GM18520 (cell line): ENCODE measurements around the gene RBFOX1.
"Not testable (repeated sequence)": the region's sequence is repeated elsewhere in the genome, so short reads cannot be mapped to it uniquely, and the experiment has no call there.

ENCODE experiments used
- ATAC-seq: cut with Tn5 transposase; IDR thresholded peaks from one replicate; pipeline ENCODE4 v1.9.1; 2021; ENCODE audit not compliant: unreplicated experiment

Gene RBFOX1

DNA sequence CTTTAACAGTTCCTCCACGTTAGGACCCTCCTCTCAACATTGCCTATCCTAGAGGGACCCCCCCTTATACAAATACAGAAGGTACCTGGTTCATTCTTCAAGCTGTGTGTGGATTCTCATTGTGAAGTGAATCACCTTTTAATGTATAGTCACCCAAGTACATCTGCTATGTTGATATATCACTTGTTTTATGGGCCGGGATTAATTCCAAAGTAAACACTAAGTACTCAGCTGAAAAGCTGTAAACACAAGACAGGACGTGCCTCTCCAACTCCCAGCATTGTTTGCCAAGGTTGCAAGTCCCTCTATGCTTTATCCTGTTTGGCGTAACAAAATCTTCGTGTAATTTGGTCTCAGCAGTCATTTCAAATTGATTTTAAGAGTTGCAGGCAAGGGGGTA is 123.6 kb downstream of the RBFOX1 start:
- ATAC-seq = no peak

DNA sequence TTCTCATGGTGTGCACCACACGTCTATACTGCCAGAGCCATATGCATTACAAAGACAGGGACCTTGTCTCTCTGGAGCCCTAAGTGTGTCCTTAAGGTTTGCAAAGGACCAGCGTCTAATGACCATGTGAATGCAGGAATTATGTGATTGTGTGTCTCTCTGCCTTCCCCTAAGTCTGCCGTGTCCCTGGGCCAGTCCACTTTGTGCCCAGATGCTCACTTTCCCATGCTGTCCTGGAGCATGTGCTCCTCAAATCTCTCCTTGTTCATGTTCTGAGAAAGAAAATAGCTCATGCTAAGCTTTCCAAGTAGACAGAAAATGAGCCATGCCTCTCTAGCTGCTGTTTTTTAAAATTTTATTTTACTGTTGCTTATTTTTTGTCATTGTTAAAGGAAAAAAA is 125.5 kb downstream of the RBFOX1 start:
- no peak for ATAC-seq

DNA sequence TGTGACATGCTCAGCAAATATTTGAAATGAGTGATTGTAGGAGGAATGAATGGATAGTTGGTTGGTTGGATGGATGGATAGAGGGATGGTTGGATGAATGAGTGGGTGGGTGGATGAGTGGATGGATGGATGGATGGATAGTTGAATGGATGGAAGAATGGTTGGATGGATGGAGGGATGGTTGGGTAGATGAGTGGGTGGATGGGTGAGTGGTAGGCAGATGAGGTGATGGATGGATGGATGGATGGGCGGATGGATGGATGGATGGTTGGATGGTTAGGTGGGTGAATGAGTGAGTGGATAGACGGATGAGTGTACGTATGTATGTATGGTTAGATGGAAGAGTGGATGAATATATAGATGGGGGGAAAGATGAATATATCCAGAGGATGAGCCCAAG is 137.7 kb downstream of the RBFOX1 start:
- ATAC-seq = no peak

DNA sequence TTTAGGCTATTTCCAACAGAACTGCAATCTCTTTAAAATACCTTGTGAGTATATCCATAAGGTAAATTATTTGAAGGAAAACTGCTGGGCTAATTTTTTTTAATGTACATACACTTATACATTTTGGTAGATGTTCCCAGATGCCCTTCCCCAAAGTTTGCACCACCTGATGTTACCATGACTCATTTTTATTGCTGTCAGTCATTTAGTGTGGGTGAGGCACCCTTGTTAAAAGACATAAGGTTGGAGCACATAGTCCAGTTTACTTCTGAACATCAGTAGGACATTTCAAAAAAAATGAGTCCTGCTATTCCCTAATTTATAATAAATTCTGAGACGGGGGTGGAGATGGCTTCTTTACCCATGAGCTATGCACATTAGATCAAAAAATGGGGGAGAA is 138.6 kb downstream of the RBFOX1 start:
- no peak for ATAC-seq

DNA sequence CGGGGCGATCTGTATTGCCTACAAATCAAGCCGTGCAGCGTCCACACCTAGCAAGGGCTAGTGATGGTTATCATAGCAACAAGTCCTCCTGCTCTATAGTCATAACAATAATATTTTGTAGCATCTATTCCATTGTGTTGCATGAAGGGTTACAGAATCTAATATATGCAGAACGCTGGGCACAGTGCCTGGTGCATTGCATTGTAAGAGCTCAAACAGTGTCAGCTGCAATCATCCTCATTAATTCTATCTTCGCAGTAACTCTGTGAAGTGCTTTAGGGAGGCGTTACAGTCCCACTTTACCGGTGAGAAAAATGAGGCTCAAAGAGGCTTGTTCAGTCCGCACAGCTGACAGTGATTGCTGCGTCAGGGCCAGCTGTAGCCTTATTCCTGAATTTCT is 149.4 kb downstream of the RBFOX1 start:
- ATAC-seq = no peak

DNA sequence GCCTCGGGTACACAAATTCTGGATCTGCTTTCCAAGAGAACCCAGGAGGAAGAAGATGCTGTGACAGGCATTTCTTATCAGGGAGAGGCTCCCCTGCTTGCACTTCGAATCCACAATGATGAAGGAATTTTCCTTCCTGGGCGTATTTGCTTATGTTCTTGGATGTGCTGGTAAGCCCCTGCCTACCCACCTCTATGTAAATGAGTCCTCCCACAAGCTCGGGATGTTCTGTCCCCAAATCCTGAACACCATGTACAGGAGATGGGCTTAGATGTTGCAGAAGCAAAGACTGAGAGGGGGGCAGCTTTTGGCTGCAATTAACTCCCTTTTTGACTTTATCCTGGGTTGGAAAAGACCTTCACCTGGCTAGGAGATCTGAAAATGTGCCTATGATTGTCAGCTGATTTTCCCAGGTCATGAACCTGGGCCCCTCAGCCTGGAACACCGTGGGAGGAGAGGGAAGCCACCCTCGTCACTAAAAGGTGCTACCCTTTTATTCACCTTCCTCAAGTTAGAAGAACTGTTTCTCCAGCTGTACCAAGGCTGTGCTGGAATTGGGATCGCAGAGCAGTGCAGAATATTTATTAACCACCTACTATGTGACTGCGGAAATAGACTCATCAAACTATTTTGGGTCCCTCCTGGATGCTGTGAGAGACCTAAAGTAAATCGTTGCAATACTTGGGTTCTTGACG is 150.1 kb downstream of the RBFOX1 start:
- no peak for ATAC-seq

DNA sequence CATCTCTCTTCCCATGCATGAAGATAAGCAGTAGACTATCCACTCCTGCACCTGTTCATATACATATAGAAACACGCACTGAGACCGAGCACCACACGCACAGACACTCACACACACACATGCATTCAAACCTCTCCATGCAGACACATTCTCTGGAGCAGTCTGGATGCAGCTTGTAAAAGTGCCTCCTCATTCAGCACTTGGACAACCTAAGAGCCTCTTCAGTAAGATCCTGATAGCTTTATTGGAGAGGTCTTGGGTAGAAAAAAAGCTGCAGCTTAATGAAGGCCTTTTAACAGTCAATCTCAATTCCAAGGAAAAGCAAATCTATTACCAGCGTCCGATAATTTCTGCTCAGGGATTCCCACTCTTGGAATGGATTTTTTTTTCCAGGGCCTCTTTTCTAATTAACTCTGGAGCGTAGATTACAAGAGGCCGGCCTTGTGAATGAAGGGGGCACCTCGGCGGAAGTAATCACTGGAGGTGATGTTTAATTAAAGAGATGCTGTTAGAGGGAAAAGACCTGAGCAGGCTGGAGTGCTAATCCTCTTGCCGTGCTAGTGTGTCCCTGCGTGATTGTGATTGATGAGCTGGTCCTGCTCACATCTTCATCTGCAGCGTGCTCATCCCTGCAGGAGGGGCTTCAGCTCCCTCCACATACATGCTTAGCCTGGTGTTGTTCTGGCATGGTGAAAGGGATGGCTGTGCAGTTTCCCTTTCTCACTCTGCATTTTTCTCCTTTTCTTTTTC is 155.1 kb downstream of the RBFOX1 start:
- no peak for ATAC-seq

DNA sequence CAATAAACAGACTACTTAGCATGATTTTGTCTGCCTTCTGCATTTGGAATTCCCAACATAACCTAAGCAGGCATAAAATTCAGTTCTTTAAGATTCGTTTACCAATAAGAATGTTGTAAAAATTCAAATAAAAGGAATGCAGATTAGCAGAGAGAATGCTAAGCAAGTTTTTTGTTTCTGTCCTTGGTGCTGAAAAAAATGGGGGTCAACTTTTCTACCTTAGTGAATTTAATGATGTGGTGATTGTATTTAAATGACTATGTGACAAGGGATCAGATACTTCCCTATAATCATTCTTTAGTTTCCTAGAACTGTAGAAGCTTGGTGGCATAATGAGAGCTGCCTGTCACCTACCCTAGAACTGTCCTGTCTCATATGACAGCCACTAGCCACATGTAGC is 159.5 kb downstream of the RBFOX1 start:
- no peak for ATAC-seq

DNA sequence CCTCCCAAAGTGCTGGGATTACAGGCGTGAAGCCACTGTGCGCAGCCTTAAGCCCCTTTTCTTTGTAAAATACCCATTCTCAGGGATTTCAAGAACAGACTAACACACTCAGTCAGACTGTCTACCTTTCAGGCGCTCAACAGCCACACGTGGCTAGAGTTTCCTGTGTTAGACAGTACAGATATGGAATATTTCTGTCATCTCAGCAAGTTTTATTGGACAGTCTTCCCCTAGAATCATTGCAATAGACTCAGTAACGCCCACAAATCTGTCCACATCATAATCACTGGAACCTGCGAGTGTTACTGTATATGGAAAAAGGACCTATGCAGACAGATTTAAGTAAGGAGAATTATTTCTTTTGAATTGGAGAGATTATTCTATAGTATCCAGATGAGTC is 160.5 kb downstream of the RBFOX1 start:
- ATAC-seq = no peak

DNA sequence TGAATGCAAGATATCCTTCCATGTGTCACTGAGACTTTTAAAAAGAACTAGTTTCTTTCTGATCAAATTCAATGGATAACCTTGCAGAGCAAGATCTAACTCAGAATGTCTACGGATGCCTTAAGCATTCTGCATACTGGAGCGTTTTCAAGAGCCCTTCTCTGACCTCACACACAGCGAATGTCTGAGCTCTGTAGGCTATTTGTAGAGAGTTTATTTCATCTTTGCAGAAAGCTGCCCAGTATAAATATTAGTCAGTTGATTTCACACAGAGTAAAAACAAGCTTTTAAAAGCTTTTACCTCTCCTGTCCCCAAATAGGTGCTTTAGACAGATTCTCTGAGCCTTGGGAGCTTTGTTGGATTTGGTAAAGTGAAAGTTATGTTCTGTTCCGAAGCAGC is 165.0 kb downstream of the RBFOX1 start:
- no peak for ATAC-seq

DNA sequence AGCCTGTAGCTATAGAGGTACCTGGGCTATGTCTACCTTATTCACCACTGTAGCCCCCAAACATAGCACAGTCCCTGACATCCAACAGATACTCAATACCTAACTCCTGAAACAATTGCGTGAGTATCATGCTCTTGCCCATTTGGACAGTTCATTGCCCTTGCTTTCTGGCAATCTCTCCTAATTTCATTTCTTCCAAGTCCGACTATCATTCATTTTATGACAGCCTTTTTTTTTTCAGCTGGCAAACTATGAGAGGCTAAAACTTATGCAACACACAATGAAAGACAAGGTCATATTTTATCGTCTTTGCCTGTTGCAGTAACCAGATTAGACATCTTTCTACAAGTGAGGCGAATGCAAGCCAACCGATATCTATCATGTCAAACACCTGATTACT is 169.2 kb downstream of the RBFOX1 start:
- no peak for ATAC-seq

DNA sequence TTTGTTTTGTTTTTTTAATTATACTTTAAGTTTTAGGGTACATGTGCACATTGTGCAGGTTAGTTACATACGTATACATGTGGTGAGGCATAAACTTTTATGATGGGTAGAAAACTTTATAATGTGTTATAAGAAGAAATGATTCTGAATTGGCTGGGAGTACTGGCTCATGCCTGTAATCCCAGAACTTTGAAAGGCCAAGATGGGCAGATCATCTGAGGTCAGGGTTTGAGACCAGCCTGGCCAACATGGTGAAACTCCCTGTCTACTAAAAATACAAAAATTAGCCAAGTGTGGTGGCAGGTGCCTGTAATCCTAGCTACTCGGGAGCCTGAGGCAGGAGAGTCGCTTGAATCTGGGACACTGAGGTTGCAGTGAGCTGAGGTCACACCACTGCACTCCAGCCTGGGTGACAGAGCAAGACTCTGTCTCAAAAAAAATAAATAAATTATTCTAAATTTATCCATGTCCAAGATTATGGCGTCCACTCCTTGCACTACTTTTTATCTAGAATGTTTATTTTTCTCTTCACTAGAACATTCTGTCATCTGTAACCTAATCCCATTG is 170.0 kb downstream of the RBFOX1 start:
- not testable (repeated sequence) for ATAC-seq

DNA sequence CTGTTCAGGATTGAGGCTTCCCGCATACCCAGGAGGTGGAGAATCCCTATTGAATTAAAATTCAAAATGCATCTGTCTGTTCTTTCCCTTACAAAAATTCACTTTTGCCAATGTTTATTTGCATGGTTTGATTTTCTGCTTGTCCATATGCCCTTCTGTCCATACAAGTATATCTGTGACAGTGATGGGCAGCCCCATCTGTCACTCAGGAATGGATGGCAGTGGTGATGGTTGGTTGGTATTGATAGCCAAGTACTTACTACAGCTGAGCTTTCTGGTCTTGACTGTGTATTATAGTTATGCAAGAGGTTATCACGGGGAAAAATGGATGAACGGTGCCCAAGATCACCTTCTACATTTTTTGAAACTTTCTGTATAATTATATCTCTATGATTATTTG is 171.0 kb downstream of the RBFOX1 start:
- ATAC-seq = no peak

DNA sequence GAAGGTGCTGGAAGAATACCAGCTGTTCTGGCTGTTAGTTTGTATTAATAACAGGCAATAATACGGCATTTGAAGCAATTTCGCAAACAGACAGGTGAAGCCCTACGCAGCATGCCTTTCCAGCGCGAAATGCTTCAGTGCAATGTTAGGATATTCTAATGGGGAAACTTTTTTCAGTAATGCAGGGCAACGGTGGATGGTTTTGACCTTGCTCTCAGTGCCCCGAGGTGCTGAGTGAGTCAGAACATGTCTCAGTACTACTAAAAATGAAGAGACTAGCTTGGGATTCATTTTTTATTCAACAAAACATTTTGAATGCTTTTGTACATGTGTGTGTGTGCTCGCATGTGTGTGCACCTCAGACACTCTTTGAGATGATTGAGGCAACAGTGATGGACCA is 172.2 kb downstream of the RBFOX1 start:
- no peak for ATAC-seq

DNA sequence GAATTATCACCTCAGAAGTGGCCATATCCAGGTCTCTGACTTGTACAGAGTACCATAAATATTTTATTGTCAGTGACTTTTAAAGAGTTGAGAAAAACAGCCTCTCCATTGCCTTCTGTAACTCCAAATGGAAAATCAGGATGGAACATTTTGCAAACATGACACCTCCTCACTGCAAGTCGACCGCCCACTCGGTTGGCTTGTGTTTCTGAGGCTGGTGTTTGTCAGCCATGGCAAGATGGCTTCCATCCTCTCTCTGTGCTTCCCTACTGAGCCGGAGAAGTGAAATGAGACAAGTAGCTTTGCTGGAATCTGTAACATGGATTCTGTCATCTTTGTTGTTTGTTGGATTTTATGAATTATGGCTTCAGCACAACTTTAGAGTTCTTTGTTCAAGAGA is 172.8 kb downstream of the RBFOX1 start:
- no peak for ATAC-seq

DNA sequence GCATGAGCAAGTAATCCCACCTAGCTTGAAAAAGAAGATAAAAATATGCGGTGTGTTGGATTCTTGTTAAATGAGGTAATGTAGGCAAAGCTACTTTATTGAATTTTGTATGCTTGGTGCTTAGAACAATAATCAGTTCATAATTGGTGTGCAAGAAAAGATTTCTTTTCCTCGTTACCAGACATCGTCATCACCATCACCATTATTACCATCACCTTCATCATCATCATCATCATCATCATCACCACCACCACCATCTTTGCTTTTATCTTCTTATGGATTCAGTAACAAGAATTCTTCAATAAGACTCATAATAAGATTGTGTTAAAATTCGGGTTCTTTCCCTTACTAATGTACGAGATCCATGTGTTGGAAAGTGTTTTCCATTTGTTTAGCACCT is 173.7 kb downstream of the RBFOX1 start:
- no peak for ATAC-seq

DNA sequence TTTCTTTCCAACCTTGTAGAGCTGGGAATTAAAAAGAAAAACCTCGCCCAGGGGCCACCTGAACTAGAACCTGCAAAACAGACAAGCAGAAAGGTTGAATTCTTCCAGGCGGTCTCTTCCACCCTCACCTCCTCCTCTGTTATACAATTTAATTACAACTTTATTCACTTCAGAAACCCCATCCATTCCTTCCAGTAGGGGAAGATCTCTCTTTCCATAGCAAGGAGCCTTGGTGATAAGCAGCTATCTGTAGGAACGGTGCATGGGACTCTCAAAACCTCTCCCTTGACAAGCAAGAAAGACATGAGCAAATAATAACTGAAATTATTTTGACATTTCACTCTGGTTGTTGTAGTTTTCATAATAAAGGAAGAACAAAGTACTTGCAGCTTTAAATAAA is 176.0 kb downstream of the RBFOX1 start:
- ATAC-seq = no peak

DNA sequence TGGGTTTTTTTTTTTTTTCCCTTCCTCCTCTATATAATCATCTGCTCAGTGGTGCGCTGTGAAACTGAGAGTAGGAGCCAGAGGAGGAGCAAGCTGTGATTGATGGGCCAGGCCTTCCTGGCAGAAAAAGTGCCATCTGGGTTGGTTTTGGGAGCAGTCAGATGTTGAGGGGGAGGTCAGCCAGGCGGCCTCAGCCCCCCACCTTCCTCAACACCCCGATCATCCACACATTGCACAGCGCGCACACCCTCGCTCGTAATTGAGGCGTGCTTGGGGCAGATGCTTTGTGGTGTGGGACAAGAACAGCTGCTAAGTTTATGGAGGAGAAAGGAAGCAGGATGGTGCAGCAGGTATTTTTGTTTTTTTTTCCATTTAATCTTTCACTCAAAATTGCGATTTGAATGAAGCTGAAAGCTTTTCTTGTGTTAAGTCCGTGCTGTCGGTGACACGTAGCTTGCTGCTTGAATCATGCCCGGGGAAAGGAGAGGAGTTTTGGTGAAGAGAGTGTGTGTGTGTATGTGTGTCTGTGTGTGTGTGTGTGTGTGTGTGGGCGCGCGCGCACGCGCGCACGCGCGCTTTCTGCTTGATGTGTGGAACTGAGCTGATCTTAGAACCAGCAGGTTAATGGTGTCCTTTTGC is 177.4 kb downstream of the RBFOX1 start:
- ATAC-seq = no peak

DNA sequence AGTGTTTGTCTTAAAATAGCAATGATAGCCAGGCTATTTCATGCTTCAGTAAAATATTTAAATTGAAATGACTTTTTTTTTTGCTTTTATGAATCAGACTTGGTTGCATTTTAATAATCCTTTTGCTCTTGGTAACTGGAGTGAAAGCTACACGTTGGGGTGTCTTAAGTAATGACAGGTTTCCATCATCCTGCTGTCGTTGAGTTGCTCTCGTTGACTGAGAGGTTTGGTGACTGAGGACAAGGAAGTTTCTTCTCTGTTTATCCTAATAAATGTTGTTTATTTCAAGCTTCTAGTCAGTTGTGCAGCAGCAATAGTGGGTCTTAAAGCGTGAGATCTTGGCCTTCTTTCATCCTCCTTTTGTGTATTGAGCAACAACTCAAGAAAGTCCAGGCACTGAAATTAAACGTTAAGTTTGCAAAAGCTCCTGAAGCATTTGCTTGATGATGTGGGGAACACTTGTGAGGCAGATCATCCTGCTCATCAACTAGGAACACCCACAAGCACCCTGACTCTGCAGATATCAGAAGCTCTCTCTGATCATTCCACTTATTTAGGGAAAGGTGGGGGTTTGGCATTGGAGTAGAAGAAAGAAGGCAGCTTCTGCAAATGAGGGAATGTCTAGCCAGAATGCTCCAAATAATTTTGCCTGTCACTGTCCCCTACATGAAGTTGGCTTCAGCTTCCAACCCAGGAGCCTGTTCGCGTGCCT is 179.1 kb downstream of the RBFOX1 start:
- no peak for ATAC-seq

DNA sequence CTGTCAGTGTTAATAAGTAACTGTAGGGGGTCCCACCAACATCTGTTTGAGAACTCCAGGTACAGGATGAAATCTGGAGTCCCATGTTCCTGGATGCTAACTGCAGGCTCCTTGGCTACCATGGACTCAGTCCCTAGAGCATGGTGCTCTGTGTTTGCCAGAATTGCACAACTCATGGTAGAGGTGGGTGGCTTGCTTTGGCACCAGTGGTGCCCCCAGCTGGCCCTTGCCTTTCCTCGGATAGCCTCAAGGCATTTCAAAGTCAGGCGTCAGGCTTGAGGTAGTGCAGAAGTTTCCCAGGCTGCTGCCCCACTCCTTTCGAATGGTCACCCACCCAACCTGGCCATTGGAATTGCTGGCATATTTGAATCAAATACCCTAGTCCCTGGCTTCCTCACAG is 179.9 kb downstream of the RBFOX1 start:
- no peak for ATAC-seq

DNA sequence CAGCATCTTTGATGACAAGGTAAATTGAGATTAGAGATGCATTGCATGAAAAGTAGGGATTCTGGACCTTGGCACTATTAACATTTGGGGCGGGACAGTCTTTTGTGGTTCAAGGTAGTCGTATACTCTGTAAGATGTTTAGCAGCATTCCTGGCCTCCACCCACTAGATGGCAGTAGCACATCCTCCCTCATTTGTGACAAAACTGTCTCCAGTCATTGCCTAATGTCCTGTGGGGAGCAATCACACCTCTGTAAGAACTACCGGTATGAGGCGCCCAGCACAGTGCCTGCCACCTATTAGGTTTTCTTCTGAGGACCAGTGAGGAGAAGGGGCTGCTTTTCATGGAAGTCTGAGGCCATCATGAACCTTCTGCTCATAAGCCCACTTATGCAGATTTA is 180.8 kb downstream of the RBFOX1 start:
- ATAC-seq = no peak
